Calu3 (cell line): ENCODE data around the gene BOLA3. TPM values are rescaled to one million over a fixed set of nuclear protein-coding genes. Genes with fewer than 3 reads are reported as not detected.

ENCODE experiments used
- BruUV-seq: library from RNA; stranded (reverse); fragments of 400-500 nt; replicated peaks from 2 replicates; lab custom pipeline; 2021; lab: Mats Ljungman, UMichigan
- CTCF ChIA-PET: fragments of 300-600 bp; sonication (Branson Sonifier 250); formaldehyde crosslinking; loops from one replicate; lab custom pipeline; 2022; ENCODE audit warnings: antibody characterized with exemption; lab: Charles Lee
- DNase-seq: peaks from one replicate; pipeline ENCODE4 v3.0.0; 2022
- H3K27ac Mint-ChIP-seq: one replicate; pipeline ENCODE4 v1.8.0; 2022; ENCODE audit warnings: mixed read lengths; ENCODE audit not compliant: unreplicated experiment
- H3K27me3 Mint-ChIP-seq: one replicate; pipeline ENCODE4 v1.8.0; 2022; ENCODE audit warnings: mixed read lengths; ENCODE audit not compliant: unreplicated experiment
- H3K36me3 Mint-ChIP-seq: one replicate; pipeline ENCODE4 v1.8.0; 2022; ENCODE audit warnings: mild to moderate bottlenecking, moderate library complexity, mixed read lengths; ENCODE audit not compliant: insufficient read depth, unreplicated experiment
- H3K4me1 Mint-ChIP-seq: one replicate; pipeline ENCODE4 v1.8.0; 2022; ENCODE audit warnings: mild to moderate bottlenecking, low read depth, mixed read lengths; ENCODE audit not compliant: unreplicated experiment
- H3K4me3 Mint-ChIP-seq: one replicate; pipeline ENCODE4 v1.8.0; 2022; ENCODE audit warnings: mild to moderate bottlenecking, low read depth, moderate library complexity, mixed read lengths; ENCODE audit not compliant: unreplicated experiment
- H3K9me3 Mint-ChIP-seq: one replicate; pipeline ENCODE4 v1.8.0; 2022; ENCODE audit warnings: low read depth, mixed read lengths; ENCODE audit not compliant: unreplicated experiment
- CTCF ChIP-seq: fragments of 200-600 bp; IDR thresholded peaks from one replicate; pipeline ENCODE4 v1.8.0; 2022; ENCODE audit warnings: antibody characterized with exemption; ENCODE audit not compliant: unreplicated experiment
- intact Hi-C: fragments of 100-400 bp; cut with micrococcal nuclease; formaldehyde crosslinking; loops from one replicate; pipeline ENCODE4 v1.10.0; 2022; ENCODE audit not compliant: unreplicated experiment
- total RNA-seq: library from RNA; stranded (reverse); gene quantifications from 2 replicates; pipeline ENCODE4 v1.2.3, GENCODE V29; 2022

The BOLA3 gene
- total RNA-seq, 1 experiment from 2014 or later, result 45.8 TPM

GRCh38 chr2:74102516-74102915 is 45.2 kb downstream of the BOLA3 start:
- intact Hi-C loops, result no loop called here
- no peaks in the 10 kb centered on the region for H3K27me3 Mint-ChIP-seq
- no peak for DNase-seq

GRCh38 chr2:74101574-74102300 is 46.0 kb downstream of the BOLA3 start:
- intact Hi-C loops, result no loop called here
- H3K9me3 Mint-ChIP-seq, result no peaks in the 10 kb centered on the region
- no peak for TF ChIP-seq CTCF
- CTCF ChIA-PET, result no interaction called here
- BruUV-seq, result no TSS peak
- H3K27me3 Mint-ChIP-seq, result no peaks in the 10 kb centered on the region
- H3K27ac Mint-ChIP-seq, result no peak overlapping the region
- H3K4me3 Mint-ChIP-seq, result no peak overlapping the region
- no peaks in the 10 kb centered on the region for H3K4me1 Mint-ChIP-seq
- DNase-seq, result no peak
- peaks cover 20% of the 10 kb centered on the region for H3K36me3 Mint-ChIP-seq

More at GRCh38 chr2:74102516-74102915, 45.2 kb downstream of the BOLA3 start:
- Mint-ChIP-seq H3K9me3 (no peaks in the 10 kb centered on the region), H3K4me1 (no peaks in the 10 kb centered on the region), H3K4me3 (no peak overlapping the region), H3K27ac (no peak overlapping the region), H3K36me3 (peaks cover 20% of the 10 kb centered on the region)
- CTCF ChIA-PET, result no interaction called here
- no peak for TF ChIP-seq CTCF
- BruUV-seq, result no TSS peak

DNA sequence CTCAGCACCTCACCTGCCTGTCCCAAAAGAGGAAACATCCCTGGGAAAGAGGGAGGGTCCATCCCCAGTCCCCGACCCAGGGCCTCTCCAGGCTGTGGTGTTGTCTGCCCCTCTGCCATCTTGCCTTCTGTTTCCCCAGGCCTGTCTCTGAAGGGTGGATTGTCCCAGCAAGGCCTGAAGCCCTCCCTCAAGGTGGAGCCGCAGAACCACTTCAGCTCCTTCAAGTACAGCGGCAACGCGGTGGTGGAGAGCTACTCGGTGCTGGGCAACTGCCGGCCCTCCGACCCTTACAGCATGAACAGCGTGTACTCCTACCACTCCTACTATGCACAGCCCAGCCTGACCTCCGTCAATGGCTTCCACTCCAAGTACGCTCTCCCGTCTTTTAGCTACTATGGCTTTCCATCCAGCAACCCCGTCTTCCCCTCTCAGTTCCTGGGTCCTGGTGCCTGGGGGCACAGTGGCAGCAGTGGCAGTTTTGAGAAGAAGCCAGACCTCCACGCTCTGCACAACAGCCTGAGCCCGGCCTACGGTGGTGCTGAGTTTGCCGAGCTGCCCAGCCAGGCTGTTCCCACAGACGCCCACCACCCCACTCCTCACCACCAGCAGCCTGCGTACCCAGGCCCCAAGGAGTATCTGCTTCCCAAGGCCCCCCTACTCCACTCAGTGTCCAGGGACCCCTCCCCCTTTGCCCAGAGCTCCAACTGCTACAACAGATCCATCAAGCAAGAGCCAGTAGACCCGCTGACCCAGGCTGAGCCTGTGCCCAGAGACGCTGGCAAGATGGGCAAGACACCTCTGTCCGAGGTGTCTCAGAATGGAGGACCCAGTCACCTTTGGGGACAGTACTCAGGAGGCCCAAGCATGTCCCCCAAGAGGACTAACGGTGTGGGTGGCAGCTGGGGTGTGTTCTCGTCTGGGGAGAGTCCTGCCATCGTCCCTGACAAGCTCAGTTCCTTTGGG is 47.2 kb downstream of the BOLA3 start:
- Mint-ChIP-seq H3K27me3 (no peaks in the 10 kb centered on the region), H3K36me3 (peaks cover 20% of the 10 kb centered on the region), H3K4me1 (no peaks in the 10 kb centered on the region), H3K27ac (no peak overlapping the region), H3K9me3 (no peaks in the 10 kb centered on the region), H3K4me3 (no peak overlapping the region)
- DNase-seq, result no peak
- no TSS peak for BruUV-seq
- intact Hi-C loops, result no loop called here
- CTCF ChIA-PET, result interaction anchor here (0.6 kb wide), 1 partner anchor 215 kb away, joined by 5 read pairs; no protein-coding TSS in a partner anchor
- TF ChIP-seq CTCF, result no peak

DNA sequence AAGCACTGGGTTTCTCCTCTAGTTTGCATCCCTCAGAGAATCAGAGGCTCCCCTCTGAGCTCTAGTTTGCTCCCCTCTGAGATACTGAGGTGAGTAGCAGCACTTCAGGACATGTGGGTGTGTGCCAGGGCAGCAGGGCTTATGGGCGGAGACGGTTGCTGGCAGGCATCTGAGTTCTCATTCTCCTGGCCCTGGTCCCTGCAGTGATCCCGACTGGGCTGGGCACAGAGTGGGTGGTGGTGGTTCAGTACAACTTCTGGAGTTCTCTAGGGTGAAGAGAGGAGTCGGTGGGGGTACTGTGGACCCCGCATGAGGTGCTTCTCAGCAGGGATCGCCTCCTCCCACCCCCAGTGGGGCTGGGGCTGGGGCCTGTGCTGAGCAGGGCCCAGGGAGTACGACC is 47.9 kb downstream of the BOLA3 start:
- Mint-ChIP-seq H3K9me3 (no peaks in the 10 kb centered on the region), H3K36me3 (peaks cover 20% of the 10 kb centered on the region), H3K27me3 (no peaks in the 10 kb centered on the region), H3K4me3 (no peak overlapping the region), H3K27ac (no peak overlapping the region), H3K4me1 (no peaks in the 10 kb centered on the region)
- CTCF ChIA-PET, result interaction anchor here (0.6 kb wide), 1 partner anchor 216 kb away, joined by 5 read pairs; no protein-coding TSS in a partner anchor
- no TSS peak for BruUV-seq
- TF ChIP-seq CTCF, result no peak
- no peak for DNase-seq
- intact Hi-C loops, result no loop called here
